Measurements from ENCODE around the gene SOX13.

The SOX13 gene

DNA sequence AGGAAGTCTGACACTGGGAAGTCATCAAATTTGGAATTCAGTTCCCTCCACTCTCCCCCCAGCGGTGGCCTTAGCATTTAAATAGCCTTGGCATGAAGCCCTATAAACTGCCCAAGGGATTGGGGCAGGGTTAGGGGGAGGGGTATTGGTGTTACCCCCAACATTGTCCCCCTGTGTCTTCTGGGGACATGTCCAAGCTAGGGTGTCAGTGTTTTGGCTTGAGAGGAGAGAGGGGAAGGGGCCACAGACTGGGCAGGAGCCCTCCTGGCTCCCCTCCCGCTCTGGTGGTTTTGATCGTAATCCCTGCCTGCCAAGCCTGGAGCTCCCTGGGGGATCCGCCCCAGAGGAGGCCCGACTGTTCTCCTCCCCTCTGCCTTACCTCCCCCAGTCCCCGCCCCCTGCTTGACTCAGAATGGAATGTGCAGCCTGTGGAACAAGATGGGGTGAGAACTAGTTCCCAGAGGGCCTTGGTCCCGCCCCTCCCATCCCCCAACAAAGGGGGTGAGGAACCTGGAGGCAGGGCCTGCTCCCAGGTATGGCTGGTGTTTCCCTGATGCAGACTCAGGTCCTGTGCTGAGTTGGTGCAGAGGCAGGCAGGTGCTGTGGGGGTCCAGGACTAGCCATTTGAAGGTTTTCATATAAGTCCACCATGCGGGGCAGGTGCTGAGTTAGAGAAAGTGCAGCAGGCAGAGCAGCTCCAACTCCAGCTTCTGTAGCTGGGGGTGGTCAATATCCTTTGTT is 7.4 kb downstream of the SOX13 start:
- Histone ChIP-seq H3K27me3 (ENCODE audit: control insufficient read depth in 1 of 2, insufficient read depth in 2 of 2, low read length in 2 of 2) (no peaks in the 10 kb centered on the region), H3K9ac (ENCODE audit: low read length) (peak overlapping the region; percentile 39), H3K4me3 (ENCODE audit: low read depth in 1 of 2, low read length in 2 of 2) (peak overlapping the region in 1 of 2 donors; percentile 52), H3K9me3 (ENCODE audit: low read length) (no peaks in the 10 kb centered on the region), H3K36me3 (ENCODE audit: insufficient read depth, low read length) (no peaks in the 10 kb centered on the region), H3K27ac (ENCODE audit: low read depth, low read length) (peak overlapping the region; percentile 35), H3K4me1 (ENCODE audit: insufficient read depth, low read length) (peaks cover 89% of the 10 kb centered on the region)

- peaks cover 88% of the 10 kb centered on the region for H3K4me1 ChIP-seq (ENCODE audit: insufficient read depth, low read length)
- H3K4me3 ChIP-seq (ENCODE audit: low read depth in 1 of 2, low read length in 2 of 2): no peak overlapping the region
- no peaks in the 10 kb centered on the region for H3K27me3 ChIP-seq (ENCODE audit: control insufficient read depth in 1 of 2, insufficient read depth in 2 of 2, low read length in 2 of 2)
- no peak overlapping the region for H3K9ac ChIP-seq (ENCODE audit: low read length)
- no peaks in the 10 kb centered on the region for H3K36me3 ChIP-seq (ENCODE audit: insufficient read depth, low read length)
- no peaks in the 10 kb centered on the region for H3K9me3 ChIP-seq (ENCODE audit: low read length)
- H3K27ac ChIP-seq (ENCODE audit: low read depth, low read length): peak overlapping the region; percentile 10
These were observed 8.4 kb downstream of the SOX13 start for GRCh38 chr1:204081164-204081790.

GRCh38 chr1:204081791-204082513 is 9.0 kb downstream of the SOX13 start:
- H3K9ac ChIP-seq (ENCODE audit: low read length): no peak overlapping the region
- no peaks in the 10 kb centered on the region for H3K27me3 ChIP-seq (ENCODE audit: control insufficient read depth in 1 of 2, insufficient read depth in 2 of 2, low read length in 2 of 2)
- no peak overlapping the region for H3K4me3 ChIP-seq (ENCODE audit: low read depth in 1 of 2, low read length in 2 of 2)
- H3K27ac ChIP-seq (ENCODE audit: low read depth, low read length): no peak overlapping the region
- no peaks in the 10 kb centered on the region for H3K36me3 ChIP-seq (ENCODE audit: insufficient read depth, low read length)
- peaks cover 87% of the 10 kb centered on the region for H3K4me1 ChIP-seq (ENCODE audit: insufficient read depth, low read length)
- no peaks in the 10 kb centered on the region for H3K9me3 ChIP-seq (ENCODE audit: low read length)

DNA sequence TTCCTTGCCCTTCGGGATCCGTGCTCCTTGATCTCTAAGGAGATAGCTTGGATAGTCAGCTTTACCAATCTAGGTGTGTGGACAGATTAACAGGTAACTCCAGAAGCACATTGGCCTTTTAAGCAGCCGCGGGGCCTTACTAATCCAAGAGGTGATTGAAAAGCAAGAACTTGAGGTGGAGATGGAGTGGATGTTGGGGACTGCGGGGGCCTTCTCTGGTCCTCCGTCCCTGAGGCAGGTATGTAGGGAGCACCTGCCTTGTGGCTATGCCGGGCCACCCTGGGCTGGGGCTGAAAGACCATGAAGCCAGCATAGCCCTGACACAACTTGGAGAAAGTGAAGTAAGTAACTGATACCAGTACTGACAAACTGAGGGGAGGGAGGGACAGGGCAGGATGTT is 10.6 kb downstream of the SOX13 start:
- H3K9ac ChIP-seq (ENCODE audit: low read length): peak overlapping the region; percentile 50
- H3K9me3 ChIP-seq (ENCODE audit: low read length): no peaks in the 10 kb centered on the region
- peaks cover 89% of the 10 kb centered on the region for H3K4me1 ChIP-seq (ENCODE audit: insufficient read depth, low read length)
- H3K27me3 ChIP-seq (ENCODE audit: control insufficient read depth in 1 of 2, insufficient read depth in 2 of 2, low read length in 2 of 2): no peaks in the 10 kb centered on the region
- no peaks in the 10 kb centered on the region for H3K36me3 ChIP-seq (ENCODE audit: insufficient read depth, low read length)
- H3K4me3 ChIP-seq (ENCODE audit: low read depth in 1 of 2, low read length in 2 of 2): no peak overlapping the region
- no peak overlapping the region for H3K27ac ChIP-seq (ENCODE audit: low read depth, low read length)

GRCh38 chr1:204084247-204084772 is 11.4 kb downstream of the SOX13 start:
- H3K36me3 ChIP-seq (ENCODE audit: insufficient read depth, low read length): no peaks in the 10 kb centered on the region
- H3K9me3 ChIP-seq (ENCODE audit: low read length): no peaks in the 10 kb centered on the region
- no peaks in the 10 kb centered on the region for H3K27me3 ChIP-seq (ENCODE audit: control insufficient read depth in 1 of 2, insufficient read depth in 2 of 2, low read length in 2 of 2)
- H3K4me1 ChIP-seq (ENCODE audit: insufficient read depth, low read length): peaks cover 88% of the 10 kb centered on the region
- peak overlapping the region; percentile 50 for H3K9ac ChIP-seq (ENCODE audit: low read length)
- no peak overlapping the region for H3K4me3 ChIP-seq (ENCODE audit: low read depth in 1 of 2, low read length in 2 of 2)
- peak overlapping the region; percentile 59 for H3K27ac ChIP-seq (ENCODE audit: low read depth, low read length)

GRCh38 chr1:204085876-204086275 is 13.0 kb downstream of the SOX13 start:
- peaks cover 87% of the 10 kb centered on the region for H3K4me1 ChIP-seq (ENCODE audit: insufficient read depth, low read length)
- H3K27ac ChIP-seq (ENCODE audit: low read depth, low read length): no peak overlapping the region
- H3K4me3 ChIP-seq (ENCODE audit: low read depth in 1 of 2, low read length in 2 of 2): no peak overlapping the region
- no peaks in the 10 kb centered on the region for H3K9me3 ChIP-seq (ENCODE audit: low read length)
- no peaks in the 10 kb centered on the region for H3K27me3 ChIP-seq (ENCODE audit: control insufficient read depth in 1 of 2, insufficient read depth in 2 of 2, low read length in 2 of 2)
- H3K36me3 ChIP-seq (ENCODE audit: insufficient read depth, low read length): no peaks in the 10 kb centered on the region
- no peak overlapping the region for H3K9ac ChIP-seq (ENCODE audit: low read length)

- Histone ChIP-seq H3K27me3 (ENCODE audit: control insufficient read depth in 1 of 2, insufficient read depth in 2 of 2, low read length in 2 of 2) (no peaks in the 10 kb centered on the region), H3K4me1 (ENCODE audit: insufficient read depth, low read length) (peaks cover 88% of the 10 kb centered on the region), H3K4me3 (ENCODE audit: low read depth in 1 of 2, low read length in 2 of 2) (peak overlapping the region in 1 of 2 donors; percentile 47), H3K36me3 (ENCODE audit: insufficient read depth, low read length) (no peaks in the 10 kb centered on the region), H3K9ac (ENCODE audit: low read length) (peak overlapping the region; percentile 37), H3K9me3 (ENCODE audit: low read length) (no peaks in the 10 kb centered on the region), H3K27ac (ENCODE audit: low read depth, low read length) (peak overlapping the region; percentile 86)
These were observed 14.4 kb downstream of the SOX13 start for GRCh38 chr1:204087181-204087892.

DNA sequence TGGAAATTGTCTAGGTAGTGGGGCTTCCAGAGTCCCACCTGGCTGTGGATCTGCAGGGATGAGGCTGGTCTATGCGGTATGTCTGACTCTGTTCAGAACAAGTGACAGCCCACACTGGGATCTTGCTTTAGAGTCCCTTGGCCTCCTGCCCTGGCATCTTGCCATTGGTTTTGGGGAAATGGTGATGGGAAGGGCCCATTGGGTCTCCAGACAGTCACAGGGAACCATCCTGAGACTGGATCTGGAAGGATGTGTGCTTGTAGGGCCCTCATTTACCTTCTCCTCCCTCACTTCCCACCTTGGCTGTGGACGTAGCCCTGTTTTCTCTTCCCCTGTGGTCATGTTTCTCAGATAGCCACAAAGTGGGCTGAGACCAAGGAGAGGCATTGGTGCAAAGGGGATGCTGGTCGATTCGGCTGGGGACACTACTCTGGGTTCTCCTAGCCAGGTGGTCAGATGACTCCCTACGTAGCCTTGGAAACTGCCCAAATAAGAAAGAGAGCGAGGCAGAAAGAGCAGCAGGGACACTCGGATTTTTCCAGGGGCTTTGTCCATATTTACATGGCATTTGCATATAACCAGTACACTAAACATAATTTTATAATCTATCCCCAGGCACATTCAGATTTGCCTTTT is 15.1 kb downstream of the SOX13 start:
- Histone ChIP-seq H3K4me1 (ENCODE audit: insufficient read depth, low read length) (peaks cover 88% of the 10 kb centered on the region), H3K27ac (ENCODE audit: low read depth, low read length) (peak overlapping the region; percentile 86), H3K9me3 (ENCODE audit: low read length) (no peaks in the 10 kb centered on the region), H3K9ac (ENCODE audit: low read length) (peak overlapping the region; percentile 51), H3K4me3 (ENCODE audit: low read depth in 1 of 2, low read length in 2 of 2) (peak overlapping the region in 1 of 2 donors; percentile 47), H3K36me3 (ENCODE audit: insufficient read depth, low read length) (no peaks in the 10 kb centered on the region), H3K27me3 (ENCODE audit: control insufficient read depth in 1 of 2, insufficient read depth in 2 of 2, low read length in 2 of 2) (no peaks in the 10 kb centered on the region)

DNA sequence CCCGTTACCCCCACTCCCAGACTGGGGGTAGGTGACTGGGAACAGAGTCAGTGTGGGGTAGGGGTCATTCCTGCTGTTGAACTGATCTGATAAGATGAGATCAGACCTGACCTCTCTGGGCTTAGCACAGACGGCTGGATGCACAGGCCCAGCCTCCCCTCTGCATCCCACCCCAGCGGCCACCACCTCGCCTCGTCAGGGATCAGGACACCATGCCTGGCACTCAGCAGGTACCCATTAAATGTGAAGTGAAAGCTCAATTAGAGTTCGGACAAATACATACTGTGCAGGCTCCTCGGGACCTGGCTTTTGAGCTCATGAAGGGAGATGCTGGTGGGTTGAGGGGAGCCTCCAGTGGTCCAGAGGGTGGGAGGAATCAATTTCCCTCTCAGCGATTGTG is 15.7 kb downstream of the SOX13 start:
- H3K27me3 ChIP-seq (ENCODE audit: control insufficient read depth in 1 of 2, insufficient read depth in 2 of 2, low read length in 2 of 2): no peaks in the 10 kb centered on the region
- H3K36me3 ChIP-seq (ENCODE audit: insufficient read depth, low read length): no peaks in the 10 kb centered on the region
- H3K4me1 ChIP-seq (ENCODE audit: insufficient read depth, low read length): peaks cover 88% of the 10 kb centered on the region
- H3K4me3 ChIP-seq (ENCODE audit: low read depth in 1 of 2, low read length in 2 of 2): peak overlapping the region in 1 of 2 donors; percentile 47
- H3K9me3 ChIP-seq (ENCODE audit: low read length): no peaks in the 10 kb centered on the region
- H3K9ac ChIP-seq (ENCODE audit: low read length): peak overlapping the region; percentile 51
- H3K27ac ChIP-seq (ENCODE audit: low read depth, low read length): peak overlapping the region; percentile 86

DNA sequence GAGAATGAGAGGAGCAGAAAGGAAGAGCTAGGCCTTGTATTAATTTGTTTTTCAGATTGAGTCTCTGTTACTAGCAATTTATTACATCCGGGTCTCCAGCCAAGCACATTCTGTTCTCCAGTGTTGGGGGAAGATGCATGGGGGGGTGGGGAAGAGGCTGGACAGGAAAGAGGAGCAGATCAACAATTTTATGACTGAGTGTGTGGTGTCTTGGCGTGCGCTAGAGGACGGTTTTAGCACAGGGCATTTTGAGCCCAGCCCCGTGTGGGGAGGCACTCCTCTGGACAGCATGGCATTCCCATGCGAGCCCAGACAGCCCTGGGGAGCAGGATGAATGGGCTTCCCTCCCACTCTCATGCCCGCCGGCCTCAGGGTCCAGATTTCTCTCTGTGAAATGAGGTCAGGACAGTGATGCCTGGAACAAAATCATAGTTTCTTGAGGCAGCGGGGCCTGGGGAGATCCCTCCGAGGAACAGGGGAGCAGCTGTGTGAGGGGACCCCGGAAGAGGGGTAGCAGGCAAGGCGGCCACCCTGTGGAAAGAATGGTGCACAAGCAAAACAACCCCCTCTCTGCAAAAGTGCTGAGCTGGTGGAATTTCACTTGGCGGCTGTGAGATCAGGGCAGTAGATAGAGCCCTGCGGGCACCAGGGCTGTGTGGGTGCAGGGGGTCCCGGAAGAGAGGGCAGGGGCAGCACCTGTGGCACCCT is 16.3 kb downstream of the SOX13 start:
- Histone ChIP-seq H3K27ac (ENCODE audit: low read depth, low read length) (peak overlapping the region; percentile 89), H3K27me3 (ENCODE audit: control insufficient read depth in 1 of 2, insufficient read depth in 2 of 2, low read length in 2 of 2) (no peaks in the 10 kb centered on the region), H3K4me1 (ENCODE audit: insufficient read depth, low read length) (peaks cover 88% of the 10 kb centered on the region), H3K9me3 (ENCODE audit: low read length) (no peaks in the 10 kb centered on the region), H3K4me3 (ENCODE audit: low read depth in 1 of 2, low read length in 2 of 2) (peak overlapping the region in 1 of 2 donors; percentile 47), H3K9ac (ENCODE audit: low read length) (peak overlapping the region; percentile 51), H3K36me3 (ENCODE audit: insufficient read depth, low read length) (no peaks in the 10 kb centered on the region)
